NT2/D1 (cell line): ENCODE results near the gene LURAP1L.
"Not testable (repeated sequence)": the region's sequence is repeated elsewhere in the genome, so short reads cannot be mapped to it uniquely, and the experiment has no call there.

Source experiments
- DNase-seq: peaks from one replicate; pipeline ENCODE4 v3.0.0-alpha.2; 2011; ENCODE audit warnings: low read depth, low spot score
- H3K27me3 ChIP-seq: 2 replicates; pipeline ENCODE4 v1.6.0; 2011; ENCODE audit warnings: mild to moderate bottlenecking; ENCODE audit not compliant: insufficient read length, insufficient read depth
- H3K36me3 ChIP-seq: 2 replicates; pipeline ENCODE4 v1.6.1; 2011; ENCODE audit warnings: mild to moderate bottlenecking, low read length, mixed read lengths; ENCODE audit not compliant: insufficient read depth, insufficient read length
- H3K4me1 ChIP-seq: 2 replicates; pipeline ENCODE4 v1.5.1; 2011; ENCODE audit not compliant: insufficient read depth, insufficient read length
- H3K4me3 ChIP-seq: 2 replicates; pipeline ENCODE4 v1.5.1; 2011; ENCODE audit warnings: low read depth; ENCODE audit not compliant: insufficient read length
- H3K9ac ChIP-seq: 2 replicates; pipeline ENCODE4 v1.6.0; 2011; ENCODE audit warnings: low read depth; ENCODE audit not compliant: insufficient read length
- H3K9me3 ChIP-seq: 2 replicates; pipeline ENCODE4 v1.5.1; 2011; ENCODE audit warnings: mild to moderate bottlenecking, low read length; ENCODE audit not compliant: insufficient read depth
- SUZ12 ChIP-seq: IDR thresholded peaks from 2 replicates; pipeline ENCODE4 v1.6.1; 2011; ENCODE audit not compliant: insufficient read length, insufficient read depth; ENCODE audit errors: extremely low read depth
- YY1 ChIP-seq: IDR thresholded peaks from 2 replicates; pipeline ENCODE4 v1.6.1; 2011; ENCODE audit not compliant: insufficient read length, insufficient read depth
- ZNF274 ChIP-seq: IDR thresholded peaks from 2 replicates; pipeline ENCODE4 v1.6.1; 2011; ENCODE audit warnings: mild to moderate bottlenecking, low read depth, low read length

The LURAP1L gene

GRCh38 chr9:12859704-12860251 is 85.0 kb downstream of the LURAP1L start:
- H3K9me3 ChIP-seq, result no peaks in the 10 kb centered on the region
- no peak for DNase-seq
- no peaks in the 10 kb centered on the region for H3K36me3 ChIP-seq
- no peaks in the 10 kb centered on the region for H3K4me1 ChIP-seq
- H3K4me3 ChIP-seq, result no peak overlapping the region
- no peak for TF ChIP-seq ZNF274
- TF ChIP-seq SUZ12, result no peak
- TF ChIP-seq YY1, result no peak
- no peak overlapping the region for H3K9ac ChIP-seq
- H3K27me3 ChIP-seq, result no peaks in the 10 kb centered on the region

- Histone ChIP-seq H3K4me1 (no peaks in the 10 kb centered on the region), H3K4me3 (no peak overlapping the region), H3K9ac (no peak overlapping the region), H3K27me3 (no peaks in the 10 kb centered on the region), H3K36me3 (no peaks in the 10 kb centered on the region), H3K9me3 (no peaks in the 10 kb centered on the region)
- TF ChIP-seq SUZ12 (no peak), ZNF274 (no peak), YY1 (no peak)
- DNase-seq, result no peak
Measured at GRCh38 chr9:12860998-12861397, 86.2 kb downstream of the LURAP1L start.

GRCh38 chr9:12862611-12863410 is 88.0 kb downstream of the LURAP1L start:
- Histone ChIP-seq H3K27me3 (no peaks in the 10 kb centered on the region), H3K9me3 (no peaks in the 10 kb centered on the region), H3K36me3 (no peaks in the 10 kb centered on the region), H3K4me1 (no peaks in the 10 kb centered on the region), H3K9ac (no peak overlapping the region), H3K4me3 (no peak overlapping the region)
- DNase-seq, result no peak
- TF ChIP-seq YY1 (no peak), ZNF274 (no peak), SUZ12 (no peak)

GRCh38 chr9:12863618-12864017 is 88.8 kb downstream of the LURAP1L start:
- no peak overlapping the region for H3K9ac ChIP-seq
- no peaks in the 10 kb centered on the region for H3K9me3 ChIP-seq
- TF ChIP-seq YY1 (no peak), ZNF274 (no peak), SUZ12 (no peak)
- H3K4me1 ChIP-seq, result no peaks in the 10 kb centered on the region
- H3K36me3 ChIP-seq, result no peaks in the 10 kb centered on the region
- no peaks in the 10 kb centered on the region for H3K27me3 ChIP-seq
- H3K4me3 ChIP-seq, result no peak overlapping the region
- no peak for DNase-seq

GRCh38 chr9:12865380-12865779 is 90.6 kb downstream of the LURAP1L start:
- not testable (repeated sequence) for H3K27me3 ChIP-seq, H3K9me3 ChIP-seq, DNase-seq, H3K4me1 ChIP-seq, H3K4me3 ChIP-seq, H3K9ac ChIP-seq, H3K36me3 ChIP-seq
